Urinary bladder (tissue), 4 donors: ENCODE data around the gene BCL11A. TPM values are rescaled to one million over a fixed set of nuclear protein-coding genes. Genes with fewer than 3 reads are reported as not detected.
A peak's percentile ranks its signal among the peaks of the same experiment; 100 is the strongest.

Experiments
- DNase-seq: peaks from one replicate; pipeline ENCODE4 v3.0.0-alpha.2; 2015; ENCODE audit errors: extremely low spot score
- H3K27ac ChIP-seq: one replicate; pipeline ENCODE4 v1.5.1; 2013; ENCODE audit warnings: low read depth, mild to moderate bottlenecking, moderate library complexity
- H3K36me3 ChIP-seq: one replicate; pipeline ENCODE4 v1.6.1; 2013; ENCODE audit warnings: mild to moderate bottlenecking, moderate library complexity; ENCODE audit not compliant: insufficient read depth
- H3K4me1 ChIP-seq: one replicate; pipeline ENCODE4 v1.6.1; 2013; ENCODE audit warnings: mild to moderate bottlenecking, moderate library complexity; ENCODE audit not compliant: insufficient read depth
- H3K4me3 ChIP-seq: one replicate; pipeline ENCODE4 v1.5.1; 2013; ENCODE audit warnings: low read depth, low read length
- WGBS: extraction: QIAGEN DNeasy Blood & Tissue Kit; methylation state at CpG from one replicate; pipeline ENCODE4 v1.1.7; 2013; 5-methylcytosine and 5-hydroxymethylcytosine counted together
- polyA plus RNA-seq: library from polyadenylated mRNA; stranded (reverse); fragments of 200-250 nt; gene quantifications from one replicate; pipeline ENCODE4 v1.2.3, GENCODE V29; 2013
- total RNA-seq: library from RNA; depleted of rRNA; stranded (reverse); fragments of >200 nt; gene quantifications from one replicate; pipeline ENCODE4 v1.2.3, GENCODE V29; 2014
- donor health status: healthy with polysubstance abuse.
- donor health status: healthy.

Gene BCL11A
- total RNA-seq (10.9 TPM), polyA plus RNA-seq (2.4 TPM)

- WGBS: under 1% methylated on average over 34 of the region's 35 CpGs
- DNase-seq: peak; percentile 90
- Histone ChIP-seq H3K4me1 (peaks cover 2% of the 10 kb centered on the region), H3K27ac (no peak within 1 kb of the TSS), H3K36me3 (no peaks in the 10 kb centered on the region), H3K4me3 (peak within 1 kb of the TSS; percentile 47)
These were observed at the start of gene BCL11A for GRCh38 chr2:60553495-60554073. Gene BCL11A, minus strand, starts transcription at chr2:60553654. Its CDS starts 384 bp downstream, at chr2:60553270.

- no peak for DNase-seq
- Histone ChIP-seq H3K4me3 (no peak overlapping the region), H3K27ac (no peak overlapping the region), H3K36me3 (no peaks in the 10 kb centered on the region), H3K4me1 (no peaks in the 10 kb centered on the region)
- WGBS: 32% methylated on average over 12 of the region's 12 CpGs
These were observed 49.5 kb upstream of the BCL11A start for GRCh38 chr2:60602828-60603532.

GRCh38 chr2:60602388-60602787 is 48.9 kb upstream of the BCL11A start:
- Histone ChIP-seq H3K36me3 (no peaks in the 10 kb centered on the region), H3K4me1 (no peaks in the 10 kb centered on the region), H3K27ac (no peak overlapping the region), H3K4me3 (no peak overlapping the region)
- WGBS: 84% methylated on average over 6 of the region's 6 CpGs
- DNase-seq: no peak

- no peak for DNase-seq
- WGBS: 91% methylated on average over 3 of the region's 3 CpGs
- Histone ChIP-seq H3K27ac (no peak overlapping the region), H3K36me3 (no peaks in the 10 kb centered on the region), H3K4me3 (no peak overlapping the region), H3K4me1 (no peaks in the 10 kb centered on the region)
These were observed 44.8 kb upstream of the BCL11A start for GRCh38 chr2:60598271-60598670.

- Histone ChIP-seq H3K4me1 (no peaks in the 10 kb centered on the region), H3K4me3 (no peak overlapping the region), H3K36me3 (no peaks in the 10 kb centered on the region), H3K27ac (no peak overlapping the region)
- WGBS: 85% methylated on average over 2 of the region's 2 CpGs
- DNase-seq: no peak
These were observed 43.9 kb upstream of the BCL11A start for GRCh38 chr2:60597346-60597745.

GRCh38 chr2:60596411-60596810 is 43.0 kb upstream of the BCL11A start:
- 63% methylated on average over 2 of the region's 2 CpGs for WGBS
- DNase-seq: no peak
- Histone ChIP-seq H3K36me3 (no peaks in the 10 kb centered on the region), H3K4me1 (no peaks in the 10 kb centered on the region), H3K27ac (no peak overlapping the region), H3K4me3 (no peak overlapping the region)

- WGBS: 86% methylated on average over 4 of the region's 4 CpGs
These were observed 42.5 kb upstream of the BCL11A start for GRCh38 chr2:60595953-60596352.

GRCh38 chr2:60589104-60589503 is 35.6 kb upstream of the BCL11A start:
- no peak overlapping the region for H3K27ac ChIP-seq
- DNase-seq: no peak
- no peaks in the 10 kb centered on the region for H3K36me3 ChIP-seq
- H3K4me3 ChIP-seq: no peak overlapping the region
- no peaks in the 10 kb centered on the region for H3K4me1 ChIP-seq

More at GRCh38 chr2:60595953-60596352, 42.5 kb upstream of the BCL11A start:
- DNase-seq: no peak
- H3K27ac ChIP-seq: no peak overlapping the region
- H3K4me3 ChIP-seq: no peak overlapping the region
- no peaks in the 10 kb centered on the region for H3K36me3 ChIP-seq
- no peaks in the 10 kb centered on the region for H3K4me1 ChIP-seq

GRCh38 chr2:60586081-60586480 is 32.6 kb upstream of the BCL11A start:
- WGBS: 59% methylated on average over 6 of the region's 6 CpGs
- no peak for DNase-seq
- Histone ChIP-seq H3K4me1 (no peaks in the 10 kb centered on the region), H3K36me3 (no peaks in the 10 kb centered on the region), H3K4me3 (no peak overlapping the region), H3K27ac (no peak overlapping the region)

- no peak overlapping the region for H3K4me3 ChIP-seq
- 96% methylated on average over 25 of the region's 25 CpGs for WGBS
- DNase-seq: no peak
- no peaks in the 10 kb centered on the region for H3K4me1 ChIP-seq
- no peak overlapping the region for H3K27ac ChIP-seq
- no peaks in the 10 kb centered on the region for H3K36me3 ChIP-seq
These were observed 31.8 kb upstream of the BCL11A start for GRCh38 chr2:60585276-60585675.

GRCh38 chr2:60583604-60584003 is 30.1 kb upstream of the BCL11A start:
- Histone ChIP-seq H3K36me3 (no peaks in the 10 kb centered on the region), H3K4me3 (no peak overlapping the region), H3K4me1 (no peaks in the 10 kb centered on the region), H3K27ac (no peak overlapping the region)
- 75% methylated on average over 5 of the region's 5 CpGs for WGBS
- DNase-seq: no peak

GRCh38 chr2:60581433-60582282 is 28.2 kb upstream of the BCL11A start:
- Histone ChIP-seq H3K4me1 (no peaks in the 10 kb centered on the region), H3K36me3 (no peaks in the 10 kb centered on the region), H3K27ac (no peak overlapping the region), H3K4me3 (no peak overlapping the region)
- DNase-seq: no peak
- WGBS: 5% methylated on average over 59 of the region's 59 CpGs

GRCh38 chr2:60577682-60578283 is 24.3 kb upstream of the BCL11A start:
- Histone ChIP-seq H3K27ac (no peak overlapping the region), H3K4me1 (no peaks in the 10 kb centered on the region), H3K36me3 (no peaks in the 10 kb centered on the region), H3K4me3 (no peak overlapping the region)
- 78% methylated on average over 6 of the region's 6 CpGs for WGBS
- DNase-seq: no peak
